ENCODE data around the gene SYT5. TPM values are rescaled to one million over a fixed set of nuclear protein-coding genes. Genes with fewer than 3 reads are reported as not detected.

The SYT5 gene
- total RNA-seq = 0.60 and 1.4 TPM in 2 replicates
- polyA plus RNA-seq = 0.86 and 0.98 TPM in 2 replicates

DNA sequence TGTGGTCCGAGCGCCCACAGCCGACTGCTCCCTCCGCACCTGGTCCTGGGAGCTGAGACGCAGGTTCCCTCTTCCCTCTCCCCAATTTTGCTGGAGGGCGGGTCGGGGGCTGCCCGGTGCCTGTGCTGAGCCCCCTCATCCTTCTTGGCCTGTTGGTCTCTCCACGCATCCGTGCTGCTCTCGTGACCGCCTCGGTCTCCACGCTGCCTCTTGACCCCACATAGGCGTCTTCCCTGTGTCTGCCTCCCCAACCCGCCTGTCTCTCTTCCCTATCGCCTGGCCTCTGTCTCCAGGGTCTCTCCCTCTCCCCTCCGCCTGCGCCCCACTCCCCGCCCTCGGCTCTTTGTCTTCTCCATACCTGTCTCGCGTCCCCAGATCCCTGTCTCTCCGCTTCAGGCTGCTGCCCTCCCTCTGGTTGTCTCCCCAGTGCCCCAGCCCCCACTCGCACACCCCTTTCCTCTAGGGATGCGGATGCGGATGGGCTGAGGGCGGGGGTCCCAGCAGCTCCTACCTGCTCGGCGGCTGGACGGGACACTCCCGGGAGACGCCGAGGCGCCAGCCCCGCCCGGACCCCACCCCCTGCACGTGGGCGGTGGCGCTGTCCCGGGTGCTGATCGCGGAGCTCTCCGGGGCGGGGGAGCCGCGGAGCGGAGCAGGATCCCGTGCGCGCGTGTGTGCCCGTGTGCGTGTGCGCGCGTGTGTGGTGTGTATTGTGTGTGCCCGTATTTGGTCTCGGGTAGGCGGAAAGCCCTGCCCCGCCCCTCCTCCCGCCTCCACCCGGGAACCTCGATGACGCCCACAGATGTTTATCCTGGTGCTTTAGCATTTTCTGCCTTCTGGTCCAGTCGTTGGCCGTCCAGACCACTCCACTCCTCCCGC lies at the start of gene SYT5:
Gene SYT5 (minus strand): TSS at position 684 of the 879 bp plus-strand sequence. CDS start 1,248 bp downstream, outside the sequence.
- H2AFZ ChIP-seq = no peak within 1 kb of the TSS
- TF ChIP-seq, protein P1, sequence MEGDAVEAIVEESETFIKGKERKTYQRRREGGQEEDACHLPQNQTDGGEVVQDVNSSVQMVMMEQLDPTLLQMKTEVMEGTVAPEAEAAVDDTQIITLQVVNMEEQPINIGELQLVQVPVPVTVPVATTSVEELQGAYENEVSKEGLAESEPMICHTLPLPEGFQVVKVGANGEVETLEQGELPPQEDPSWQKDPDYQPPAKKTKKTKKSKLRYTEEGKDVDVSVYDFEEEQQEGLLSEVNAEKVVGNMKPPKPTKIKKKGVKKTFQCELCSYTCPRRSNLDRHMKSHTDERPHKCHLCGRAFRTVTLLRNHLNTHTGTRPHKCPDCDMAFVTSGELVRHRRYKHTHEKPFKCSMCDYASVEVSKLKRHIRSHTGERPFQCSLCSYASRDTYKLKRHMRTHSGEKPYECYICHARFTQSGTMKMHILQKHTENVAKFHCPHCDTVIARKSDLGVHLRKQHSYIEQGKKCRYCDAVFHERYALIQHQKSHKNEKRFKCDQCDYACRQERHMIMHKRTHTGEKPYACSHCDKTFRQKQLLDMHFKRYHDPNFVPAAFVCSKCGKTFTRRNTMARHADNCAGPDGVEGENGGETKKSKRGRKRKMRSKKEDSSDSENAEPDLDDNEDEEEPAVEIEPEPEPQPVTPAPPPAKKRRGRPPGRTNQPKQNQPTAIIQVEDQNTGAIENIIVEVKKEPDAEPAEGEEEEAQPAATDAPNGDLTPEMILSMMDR (IDR thresholded peaks at IDR 0.05; ENCODE audit: poor library complexity) = no peak
- no peak for TF ChIP-seq EZH2 (IDR thresholded peaks at IDR 0.05; ENCODE audit: borderline replicate concordance)
- no peak for TF ChIP-seq EZH2phosphoT487 (IDR thresholded peaks at IDR 0.05; ENCODE audit: low read depth, severe bottlenecking, unreplicated experiment)
- peaks cover 17% of the 10 kb centered on the region for H3K4me1 ChIP-seq (ENCODE audit: insufficient read depth)
- H3K4me2 ChIP-seq = peak within 1 kb of the TSS; percentile 92
- H3K36me3 ChIP-seq (replicated peaks; ENCODE audit: insufficient read depth, low read depth) = no peaks in the 10 kb centered on the region
- 8% methylated on average over 34 of the region's 68 CpGs for WGBS (ENCODE audit: low lambda C conversion rate, missing lambda C conversion rate)
- no peak within 1 kb of the TSS for H3K27ac ChIP-seq
- H3K4me3 ChIP-seq = peak within 1 kb of the TSS; percentile 68
- H3K79me2 ChIP-seq = no peaks in the 10 kb centered on the region
- peak; percentile 78 for DNase-seq (ENCODE audit: low spot score)
- no peaks in the 10 kb centered on the region for H4K20me1 ChIP-seq (ENCODE audit: insufficient read depth, poor library complexity, severe bottlenecking)
- no peaks in the 10 kb centered on the region for H3K9me3 ChIP-seq (ENCODE audit: low read depth)
- peaks cover 37% of the 10 kb centered on the region for H3K27me3 ChIP-seq
- no peaks in the 10 kb centered on the region for H3K9me2 ChIP-seq (replicated peaks; ENCODE audit: insufficient read depth)

- H3K36me3 ChIP-seq (replicated peaks; ENCODE audit: insufficient read depth, low read depth) = no peaks in the 10 kb centered on the region
- TF ChIP-seq, protein P1 (IDR thresholded peaks at IDR 0.05; ENCODE audit: poor library complexity) = no peak
- no peak for TF ChIP-seq EZH2phosphoT487 (IDR thresholded peaks at IDR 0.05; ENCODE audit: low read depth, severe bottlenecking, unreplicated experiment)
- TF ChIP-seq EZH2 (IDR thresholded peaks at IDR 0.05; ENCODE audit: borderline replicate concordance) = no peak
- 80% methylated on average over 17 of the region's 17 CpGs for WGBS (ENCODE audit: low lambda C conversion rate, missing lambda C conversion rate)
- peaks cover 19% of the 10 kb centered on the region for H3K4me1 ChIP-seq (ENCODE audit: insufficient read depth)
- H3K4me3 ChIP-seq = no peak overlapping the region
- peak overlapping the region; percentile 97 for H3K27ac ChIP-seq
- no peaks in the 10 kb centered on the region for H3K27me3 ChIP-seq
- H3K79me2 ChIP-seq = peaks cover 21% of the 10 kb centered on the region
- H4K20me1 ChIP-seq (ENCODE audit: insufficient read depth, poor library complexity, severe bottlenecking) = no peaks in the 10 kb centered on the region
- H3K9me3 ChIP-seq (ENCODE audit: low read depth) = no peaks in the 10 kb centered on the region
- DNase-seq (ENCODE audit: low spot score) = peak; percentile 42
- H3K4me2 ChIP-seq = no peak overlapping the region
- H2AFZ ChIP-seq = no peak overlapping the region
- no peaks in the 10 kb centered on the region for H3K9me2 ChIP-seq (replicated peaks; ENCODE audit: insufficient read depth)
Measured at GRCh38 chr19:55229789-55230182, 49.7 kb upstream of the SYT5 start.

DNA sequence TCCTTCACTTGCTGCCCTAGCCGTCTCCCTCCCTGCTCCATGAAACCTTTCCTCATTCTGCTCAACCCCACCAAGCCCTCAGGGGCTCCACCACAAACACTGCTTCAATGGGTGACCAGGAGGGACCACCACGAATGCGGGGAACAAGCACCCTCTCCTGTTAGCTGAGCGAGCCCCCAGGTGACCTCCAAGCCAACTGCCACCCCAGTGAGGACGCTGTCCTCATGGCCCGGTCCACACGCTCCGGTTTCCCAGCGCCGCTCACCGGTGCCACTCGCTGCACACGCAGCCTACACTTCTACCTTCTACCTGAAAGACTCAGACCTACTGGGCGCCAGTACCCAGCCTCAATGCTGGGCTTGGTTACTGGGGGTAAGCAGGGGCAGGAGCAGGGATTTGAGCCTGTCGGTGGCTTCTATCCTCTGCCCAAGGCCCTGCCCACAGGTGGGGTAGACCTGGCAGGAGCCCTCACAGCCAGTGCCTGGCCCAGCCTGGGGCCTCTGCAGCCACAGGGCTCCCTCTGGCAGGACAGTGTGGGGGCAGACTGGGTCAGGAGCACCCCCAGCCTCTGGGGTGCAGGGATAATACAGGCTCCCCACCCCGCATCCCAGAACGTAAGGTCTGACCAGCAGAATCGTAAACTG lies 49.2 kb upstream of the SYT5 start:
- H4K20me1 ChIP-seq (ENCODE audit: insufficient read depth, poor library complexity, severe bottlenecking) = no peaks in the 10 kb centered on the region
- WGBS (ENCODE audit: low lambda C conversion rate, missing lambda C conversion rate) = 89% methylated on average over 18 of the region's 18 CpGs
- TF ChIP-seq, protein P1 (IDR thresholded peaks at IDR 0.05; ENCODE audit: poor library complexity) = no peak
- TF ChIP-seq EZH2 (IDR thresholded peaks at IDR 0.05; ENCODE audit: borderline replicate concordance) (no peak), EZH2phosphoT487 (IDR thresholded peaks at IDR 0.05; ENCODE audit: low read depth, severe bottlenecking, unreplicated experiment) (no peak)
- H3K36me3 ChIP-seq (replicated peaks; ENCODE audit: insufficient read depth, low read depth) = no peaks in the 10 kb centered on the region
- H3K4me1 ChIP-seq (ENCODE audit: insufficient read depth) = peaks cover 19% of the 10 kb centered on the region
- DNase-seq (ENCODE audit: low spot score) = no peak
- H3K9me2 ChIP-seq (replicated peaks; ENCODE audit: insufficient read depth) = no peaks in the 10 kb centered on the region
- peak overlapping the region; percentile 82 for H3K4me2 ChIP-seq
- H2AFZ ChIP-seq = no peak overlapping the region
- peaks cover 21% of the 10 kb centered on the region for H3K79me2 ChIP-seq
- H3K9me3 ChIP-seq (ENCODE audit: low read depth) = no peaks in the 10 kb centered on the region
- H3K27ac ChIP-seq = peak overlapping the region; percentile 97
- H3K4me3 ChIP-seq = no peak overlapping the region
- H3K27me3 ChIP-seq = no peaks in the 10 kb centered on the region

Data from hepatocyte (in vitro differentiated cells).